Stomach smooth muscle (tissue), 2 donors: ENCODE data around the gene C1R.
A peak's percentile ranks its signal among the peaks of the same experiment; 100 is the strongest.

Source experiments
- H3K27ac ChIP-seq: one replicate; pipeline ENCODE4 v1.7.0; 2013; ENCODE audit warnings: mild to moderate bottlenecking, low read length, inconsistent platforms
- H3K27me3 ChIP-seq, 2 donors: one replicate each; pipeline ENCODE4 v1.7.0; 2013; ENCODE audit warnings: low read length in 2 of 2; ENCODE audit not compliant: insufficient read depth in 2 of 2, control insufficient read depth in 1 of 2
- H3K36me3 ChIP-seq, 2 donors: one replicate each; pipeline ENCODE4 v1.7.0; 2013; ENCODE audit warnings: low read length in 2 of 2; ENCODE audit not compliant: control insufficient read depth in 2 of 2, insufficient read depth in 2 of 2
- H3K4me1 ChIP-seq: one replicate; pipeline ENCODE4 v1.7.0; 2013; ENCODE audit warnings: low read length; ENCODE audit not compliant: control insufficient read depth, insufficient read depth
- H3K4me3 ChIP-seq, 2 donors: one replicate each; pipeline ENCODE4 v1.7.0; 2013; ENCODE audit warnings: low read length in 2 of 2
- H3K9ac ChIP-seq, 2 donors: one replicate each; pipeline ENCODE4 v1.7.0; 2013; ENCODE audit warnings: low read length in 2 of 2, mild to moderate bottlenecking in 1 of 2
- H3K9me3 ChIP-seq, 2 donors: one replicate each; pipeline ENCODE4 v1.7.0; 2013; ENCODE audit warnings: low read length in 2 of 2; ENCODE audit not compliant: control insufficient read depth in 2 of 2
- donor health status: healthy.
- donor health status: Pancreatic carcinoma.

Gene C1R

GRCh38 chr12:7068240-7068993 lies 23.8 kb downstream of the C1R start:
- no peak overlapping the region for H3K4me3 ChIP-seq

GRCh38 chr12:7067096-7067495 lies 25.1 kb downstream of the C1R start:
- H3K27me3 ChIP-seq = no peaks in the 10 kb centered on the region
- H3K4me3 ChIP-seq = no peak overlapping the region
- peaks cover 19% of the 10 kb centered on the region for H3K4me1 ChIP-seq
- no peak overlapping the region for H3K9ac ChIP-seq
- H3K27ac ChIP-seq = no peak overlapping the region
- H3K36me3 ChIP-seq = peaks cover 55 to 63% of the 10 kb centered on the region in 2 donors
- H3K9me3 ChIP-seq = no peaks in the 10 kb centered on the region

More at GRCh38 chr12:7068240-7068993, 23.8 kb downstream of the C1R start:
- Histone ChIP-seq H3K27ac (peak overlapping the region; percentile 62), H3K9ac (no peak overlapping the region), H3K36me3 (peaks cover 50 to 53% of the 10 kb centered on the region in 2 donors), H3K27me3 (no peaks in the 10 kb centered on the region), H3K4me1 (peaks cover 16% of the 10 kb centered on the region), H3K9me3 (no peaks in the 10 kb centered on the region)

- H3K4me3 ChIP-seq = no peak overlapping the region
- H3K9ac ChIP-seq = no peak overlapping the region
- H3K27me3 ChIP-seq = no peaks in the 10 kb centered on the region
- peaks cover 21% of the 10 kb centered on the region for H3K4me1 ChIP-seq
- H3K36me3 ChIP-seq = peaks cover 55 to 63% of the 10 kb centered on the region in 2 donors
- no peaks in the 10 kb centered on the region for H3K9me3 ChIP-seq
- H3K27ac ChIP-seq = peak overlapping the region; percentile 6
These were observed 25.6 kb downstream of the C1R start for GRCh38 chr12:7066596-7066995.

GRCh38 chr12:7065073-7065623 lies 27.1 kb downstream of the C1R start:
- Histone ChIP-seq H3K27ac (no peak overlapping the region), H3K9ac (no peak overlapping the region), H3K9me3 (no peaks in the 10 kb centered on the region), H3K4me1 (peaks cover 30% of the 10 kb centered on the region), H3K27me3 (no peaks in the 10 kb centered on the region), H3K4me3 (no peak overlapping the region), H3K36me3 (peaks cover 50 to 60% of the 10 kb centered on the region in 2 donors)

- no peak overlapping the region for H3K9ac ChIP-seq
These were observed 27.7 kb downstream of the C1R start for GRCh38 chr12:7064516-7064915.

GRCh38 chr12:7061596-7061995 lies 30.6 kb downstream of the C1R start:
- Histone ChIP-seq H3K9me3 (no peaks in the 10 kb centered on the region), H3K4me3 (peak overlapping the region; percentile 81 to 85), H3K27ac (peak overlapping the region; percentile 85), H3K36me3 (peaks cover 25 to 34% of the 10 kb centered on the region in 2 donors), H3K9ac (peak overlapping the region; percentile 85 to 89), H3K4me1 (peaks cover 18% of the 10 kb centered on the region), H3K27me3 (no peaks in the 10 kb centered on the region)

More at GRCh38 chr12:7064516-7064915, 27.7 kb downstream of the C1R start:
- Histone ChIP-seq H3K4me3 (no peak overlapping the region), H3K27me3 (no peaks in the 10 kb centered on the region), H3K36me3 (peaks cover 45 to 54% of the 10 kb centered on the region in 2 donors), H3K27ac (no peak overlapping the region), H3K9me3 (no peaks in the 10 kb centered on the region), H3K4me1 (peaks cover 32% of the 10 kb centered on the region)

- Histone ChIP-seq H3K27ac (peak overlapping the region; percentile 85), H3K4me1 (peaks cover 18% of the 10 kb centered on the region), H3K27me3 (no peaks in the 10 kb centered on the region), H3K36me3 (peaks cover 21 to 29% of the 10 kb centered on the region in 2 donors), H3K9me3 (no peaks in the 10 kb centered on the region), H3K4me3 (peak overlapping the region; percentile 81 to 85), H3K9ac (peak overlapping the region; percentile 85 to 89)
These were observed 31.1 kb downstream of the C1R start for GRCh38 chr12:7061138-7061537.

- Histone ChIP-seq H3K27me3 (no peaks in the 10 kb centered on the region), H3K9ac (peak within 1 kb of the TSS; percentile 85 to 89), H3K4me1 (peaks cover 18% of the 10 kb centered on the region), H3K4me3 (peak within 1 kb of the TSS; percentile 81 to 85), H3K9me3 (no peaks in the 10 kb centered on the region), H3K36me3 (peaks cover 14 to 23% of the 10 kb centered on the region in 2 donors), H3K27ac (peak within 1 kb of the TSS; percentile 85)
These were observed 31.8 kb downstream of the C1R start, which contains the start of gene C1S for GRCh38 chr12:7060353-7060954. Gene C1S, plus strand, starts transcription at chr12:7060718. Its CDS starts 1,195 bp downstream, at chr12:7061913.

GRCh38 chr12:7059780-7060179 lies 32.5 kb downstream of the C1R start:
- Histone ChIP-seq H3K4me1 (peaks cover 18% of the 10 kb centered on the region), H3K27ac (peak overlapping the region; percentile 85), H3K27me3 (no peaks in the 10 kb centered on the region), H3K36me3 (peaks cover 10 to 19% of the 10 kb centered on the region in 2 donors), H3K9ac (peak overlapping the region; percentile 68 to 85), H3K4me3 (peak overlapping the region; percentile 23 to 81), H3K9me3 (no peaks in the 10 kb centered on the region)

- Histone ChIP-seq H3K4me1 (peaks cover 18% of the 10 kb centered on the region), H3K9me3 (no peaks in the 10 kb centered on the region), H3K4me3 (no peak overlapping the region), H3K36me3 (peaks cover 9 to 15% of the 10 kb centered on the region in 2 donors), H3K9ac (no peak overlapping the region), H3K27ac (no peak overlapping the region), H3K27me3 (no peaks in the 10 kb centered on the region)
These were observed 33.3 kb downstream of the C1R start for GRCh38 chr12:7058850-7059395.
